ENCODE results near the gene SEMA3G.

The SEMA3G gene
- total RNA-seq = 0 to 1.1 (median 0.32) reads per million in 4 experiments

- DNase-seq = peak; percentile 54
Observed at GRCh38 chr3:52444860-52445793, at the start of gene SEMA3G. SEMA3G (minus strand) TSS chr3:52445103; CDS start chr3:52445027, 76 bp downstream.

DNA sequence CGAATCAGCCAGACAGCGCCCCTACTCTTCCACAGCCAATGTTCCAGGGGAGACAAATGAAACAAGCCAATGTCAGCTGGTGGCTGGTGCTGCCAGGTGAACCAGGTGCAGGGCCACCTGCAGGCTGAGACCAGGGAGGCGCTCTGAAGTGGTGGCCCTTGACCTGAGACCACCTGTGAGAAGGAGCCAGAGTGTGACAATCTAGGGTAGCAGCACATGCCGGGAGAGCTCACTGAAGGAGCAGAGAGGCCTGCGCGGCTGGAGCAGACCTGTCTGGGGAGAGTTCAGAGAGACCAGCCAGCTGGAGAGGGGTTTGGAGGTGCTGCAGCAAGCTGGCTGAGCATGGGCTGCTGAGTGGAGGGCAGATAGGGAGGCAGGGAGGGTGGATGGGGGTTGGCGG lies 49.5 kb upstream of the SEMA3G start:
- DNase-seq = no peak

DNA sequence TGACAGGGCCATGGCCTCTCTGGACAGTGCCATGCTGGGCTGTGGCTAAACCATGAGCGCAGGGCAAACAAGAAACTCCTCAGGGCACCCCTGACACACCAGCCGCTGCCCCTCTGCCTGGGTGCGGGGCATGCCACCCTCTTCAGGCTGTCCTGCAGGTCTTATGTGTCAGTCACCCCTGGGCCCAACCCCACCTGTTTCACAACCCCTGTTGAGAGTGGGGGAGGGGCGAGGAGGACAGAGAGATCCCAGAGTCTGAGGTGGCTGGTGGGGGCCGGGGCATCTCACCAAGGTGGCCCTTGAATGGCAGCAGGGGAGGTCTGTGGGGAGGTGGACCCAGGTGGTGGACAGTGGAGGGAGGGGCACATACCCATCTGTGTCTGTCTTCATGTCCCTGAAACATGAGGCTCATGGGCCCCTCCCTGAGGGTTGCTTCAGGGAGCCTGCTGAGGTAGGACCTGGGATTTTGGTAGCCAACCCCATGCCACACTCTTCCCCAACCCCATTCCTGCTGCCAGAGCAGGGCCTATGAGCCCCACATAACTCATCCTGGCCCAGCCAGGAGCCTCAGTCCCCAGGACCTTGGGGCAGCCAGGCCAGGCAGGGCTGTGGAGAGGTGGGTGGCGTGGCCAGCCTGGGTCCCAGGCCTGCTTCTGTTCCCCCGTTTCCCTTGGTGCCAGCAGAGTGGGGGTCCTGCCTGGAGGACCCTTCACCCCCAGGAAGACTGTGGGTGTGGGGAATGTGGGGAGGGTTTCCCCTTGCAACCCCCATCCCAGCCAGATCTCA lies 48.5 kb upstream of the SEMA3G start:
- no peak for DNase-seq

DNA sequence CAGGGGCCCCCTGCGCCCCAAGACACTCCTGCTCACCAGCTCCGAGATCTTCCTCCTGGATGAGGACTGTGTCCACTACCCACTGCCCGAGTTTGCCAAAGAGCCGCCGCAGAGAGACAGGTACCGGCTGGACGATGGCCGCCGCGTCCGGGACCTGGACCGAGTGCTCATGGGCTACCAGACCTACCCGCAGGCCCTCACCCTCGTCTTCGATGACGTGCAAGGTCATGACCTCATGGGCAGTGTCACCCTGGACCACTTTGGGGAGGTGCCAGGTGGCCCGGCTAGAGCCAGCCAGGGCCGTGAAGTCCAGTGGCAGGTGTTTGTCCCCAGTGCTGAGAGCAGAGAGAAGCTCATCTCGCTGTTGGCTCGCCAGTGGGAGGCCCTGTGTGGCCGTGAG lies 47.2 kb upstream of the SEMA3G start:
- no peak for DNase-seq

- DNase-seq = no peak
Observed at GRCh38 chr3:52490939-52491526, 46.1 kb upstream of the SEMA3G start.

DNA sequence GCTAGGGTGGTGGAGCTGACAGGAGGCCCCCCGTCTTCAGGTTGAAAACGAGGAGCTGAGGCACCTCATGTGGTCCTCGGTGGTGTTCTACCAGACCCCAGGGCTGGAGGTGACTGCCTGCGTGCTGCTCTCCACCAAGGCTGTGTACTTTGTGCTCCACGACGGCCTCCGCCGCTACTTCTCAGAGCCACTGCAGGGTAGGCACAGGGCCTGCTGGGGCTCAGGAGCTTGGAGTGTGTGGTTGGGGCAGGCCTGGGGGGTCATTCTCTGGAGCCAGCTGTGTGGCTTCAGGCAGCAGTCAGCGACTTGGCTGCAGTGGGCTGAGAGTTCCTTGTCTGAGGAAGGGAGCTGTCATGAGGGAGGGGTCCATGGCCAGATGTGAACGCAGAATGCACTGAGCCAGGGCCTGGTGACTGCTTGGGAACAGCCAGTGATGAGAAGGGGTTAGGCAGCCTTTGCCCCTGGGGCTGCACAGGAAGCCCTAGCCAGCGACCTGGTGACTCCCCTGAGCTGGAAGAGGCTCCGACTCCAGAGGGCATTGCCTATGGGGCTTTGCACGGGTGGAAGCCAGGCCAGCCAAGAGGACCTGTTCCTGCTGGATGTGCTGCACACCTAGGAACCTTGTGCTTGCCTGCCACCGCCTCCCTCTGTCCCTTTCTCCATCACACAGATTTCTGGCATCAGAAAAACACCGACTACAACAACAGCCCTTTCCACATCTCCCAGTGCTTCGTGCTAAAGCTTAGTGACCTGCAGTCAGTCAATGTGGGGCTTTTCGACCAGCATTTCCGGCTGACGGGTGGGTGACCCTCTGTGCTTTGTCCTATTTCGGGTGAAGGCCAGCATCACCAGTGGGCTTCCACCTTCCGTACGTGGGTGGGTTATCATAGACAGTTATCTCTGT lies 45.4 kb upstream of the SEMA3G start:
- no peak for DNase-seq

DNA sequence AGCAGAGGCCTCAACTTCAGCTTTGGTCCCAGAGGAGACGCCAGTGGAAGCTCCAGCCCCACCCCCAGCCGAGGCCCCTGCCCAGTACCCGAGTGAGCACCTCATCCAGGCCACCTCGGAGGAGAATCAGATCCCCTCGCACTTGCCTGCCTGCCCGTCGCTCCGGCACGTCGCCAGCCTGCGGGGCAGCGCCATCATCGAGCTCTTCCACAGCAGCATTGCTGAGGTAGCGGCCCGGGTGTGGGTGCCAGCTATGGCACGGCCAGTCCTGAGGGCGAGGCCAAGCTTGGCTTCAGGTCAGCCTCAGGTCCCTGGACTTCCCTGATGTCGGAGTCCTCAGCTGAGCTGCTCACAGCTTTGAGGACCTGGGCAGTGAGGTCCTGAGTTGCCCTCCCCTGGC lies 44.5 kb upstream of the SEMA3G start:
- DNase-seq = no peak

DNA sequence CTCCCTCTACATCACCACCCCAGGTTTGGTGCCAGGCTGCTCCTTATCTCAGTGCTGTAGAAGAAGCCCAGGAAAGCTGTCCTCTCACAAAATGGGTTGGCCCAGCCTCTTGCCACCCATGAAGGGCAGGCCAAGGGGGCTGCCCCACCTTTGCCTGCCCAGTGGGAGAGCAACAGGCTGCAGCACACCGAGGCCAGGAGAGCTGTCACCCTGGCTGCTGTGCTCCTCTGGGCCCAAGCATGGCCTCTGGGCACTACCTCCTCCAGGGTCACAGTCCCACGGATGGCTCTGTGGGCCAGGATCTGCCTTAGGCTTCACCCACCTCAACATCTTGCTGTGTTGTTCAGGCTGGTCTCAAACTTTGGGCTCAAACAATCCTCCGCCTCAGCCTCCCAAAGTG lies 43.8 kb upstream of the SEMA3G start:
- DNase-seq = no peak

- no peak for DNase-seq
Observed at GRCh38 chr3:52487788-52488691, 43.1 kb upstream of the SEMA3G start.

DNA sequence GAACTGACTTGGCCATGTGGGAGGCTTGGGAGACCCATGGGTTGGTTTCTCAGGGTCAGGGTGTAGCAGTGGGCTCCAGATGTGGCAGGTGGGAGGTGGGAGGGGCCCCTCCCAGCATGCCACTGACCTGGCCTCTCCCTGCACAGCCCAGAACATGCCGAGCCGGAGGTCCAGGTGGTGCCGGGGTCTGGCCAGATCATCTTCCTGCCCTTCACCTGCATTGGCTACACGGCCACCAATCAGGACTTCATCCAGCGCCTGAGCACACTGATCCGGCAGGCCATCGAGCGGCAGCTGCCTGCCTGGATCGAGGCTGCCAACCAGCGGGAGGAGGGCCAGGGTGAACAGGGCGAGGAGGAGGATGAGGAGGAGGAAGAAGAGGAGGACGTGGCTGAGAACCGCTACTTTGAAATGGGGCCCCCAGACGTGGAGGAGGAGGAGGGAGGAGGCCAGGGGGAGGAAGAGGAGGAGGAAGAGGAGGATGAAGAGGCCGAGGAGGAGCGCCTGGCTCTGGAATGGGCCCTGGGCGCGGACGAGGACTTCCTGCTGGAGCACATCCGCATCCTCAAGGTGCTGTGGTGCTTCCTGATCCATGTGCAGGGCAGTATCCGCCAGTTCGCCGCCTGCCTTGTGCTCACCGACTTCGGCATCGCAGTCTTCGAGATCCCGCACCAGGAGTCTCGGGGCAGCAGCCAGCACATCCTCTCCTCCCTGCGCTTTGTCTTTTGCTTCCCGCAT lies 42.3 kb upstream of the SEMA3G start:
- no peak for DNase-seq

DNA sequence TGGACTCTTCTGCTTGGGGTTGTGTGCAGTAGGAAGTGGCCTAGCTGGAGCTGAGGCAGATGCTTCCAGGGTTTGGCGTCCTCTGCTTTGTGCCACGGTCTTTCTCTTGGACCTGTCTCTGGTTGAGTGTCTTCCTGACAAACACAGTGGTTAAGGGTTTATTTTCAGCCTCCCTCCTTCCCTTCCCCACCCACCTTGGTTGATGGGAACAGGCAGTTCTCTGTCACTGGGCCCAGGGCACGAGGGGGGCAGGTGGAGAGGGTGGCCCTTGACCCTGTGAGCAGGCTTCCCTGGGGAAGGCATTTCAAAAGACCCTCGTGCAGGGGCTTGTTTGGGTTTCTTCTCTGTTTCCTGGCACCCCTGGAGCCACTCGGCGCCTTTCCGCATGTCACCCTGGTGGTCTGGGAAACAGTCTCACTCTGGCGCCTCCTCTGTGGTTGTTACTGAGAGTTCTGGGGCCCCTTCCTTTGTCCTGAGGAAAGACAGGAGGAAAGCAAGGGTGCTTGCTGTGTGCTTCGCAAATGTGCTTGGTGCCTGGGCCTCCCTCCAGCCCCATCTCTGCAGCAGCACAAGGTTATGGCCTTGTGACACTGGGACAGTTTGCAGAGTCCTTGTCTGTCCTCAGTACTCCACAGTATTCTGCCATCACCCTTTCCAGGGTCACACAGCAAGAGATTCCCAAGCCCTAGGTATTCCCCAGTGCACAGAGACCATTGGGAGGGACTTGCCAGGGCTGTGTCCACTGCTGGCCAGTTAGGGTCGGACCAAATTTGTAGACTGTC lies 40.0 kb upstream of the SEMA3G start:
- no peak for DNase-seq

- no peak for DNase-seq
Observed at GRCh38 chr3:52483577-52484381, 38.9 kb upstream of the SEMA3G start.

GRCh38 chr3:52483081-52483480 lies 38.2 kb upstream of the SEMA3G start:
- DNase-seq = no peak

DNA sequence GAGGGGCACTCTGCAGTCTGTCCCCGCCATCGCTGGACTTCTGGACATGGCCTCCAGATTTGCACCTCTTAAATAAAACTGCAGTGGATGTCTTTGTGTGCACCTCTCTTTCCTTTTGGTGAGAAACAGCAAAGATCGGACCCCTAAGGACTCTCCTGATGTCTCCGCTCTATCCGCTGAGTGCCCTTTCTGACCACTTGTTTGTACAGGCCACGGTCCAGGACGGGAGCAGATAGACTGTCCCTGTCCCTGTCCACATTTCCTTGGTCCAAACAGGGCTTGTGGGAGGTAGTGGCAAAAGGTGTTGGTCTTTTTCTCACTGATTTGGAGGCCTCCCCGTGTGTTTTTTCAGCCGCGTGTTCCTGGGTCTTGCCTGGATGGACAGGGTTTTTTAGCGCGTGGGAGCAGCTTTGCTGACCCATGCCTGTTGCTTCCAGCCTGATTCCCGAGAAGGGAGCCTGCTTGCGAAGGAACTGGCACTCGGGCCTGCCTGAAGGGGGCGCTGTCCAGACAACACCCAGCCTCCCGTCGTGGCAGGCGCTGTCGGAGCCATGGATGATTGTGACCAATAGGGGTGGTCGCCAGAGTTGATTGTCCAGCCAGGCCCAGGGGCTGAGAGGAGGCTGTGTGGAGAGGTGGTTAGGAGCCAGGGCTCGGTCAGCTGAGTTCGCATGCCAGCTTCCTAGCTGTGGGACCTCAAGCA lies 37.1 kb upstream of the SEMA3G start:
- peak; percentile 6 for DNase-seq

DNA sequence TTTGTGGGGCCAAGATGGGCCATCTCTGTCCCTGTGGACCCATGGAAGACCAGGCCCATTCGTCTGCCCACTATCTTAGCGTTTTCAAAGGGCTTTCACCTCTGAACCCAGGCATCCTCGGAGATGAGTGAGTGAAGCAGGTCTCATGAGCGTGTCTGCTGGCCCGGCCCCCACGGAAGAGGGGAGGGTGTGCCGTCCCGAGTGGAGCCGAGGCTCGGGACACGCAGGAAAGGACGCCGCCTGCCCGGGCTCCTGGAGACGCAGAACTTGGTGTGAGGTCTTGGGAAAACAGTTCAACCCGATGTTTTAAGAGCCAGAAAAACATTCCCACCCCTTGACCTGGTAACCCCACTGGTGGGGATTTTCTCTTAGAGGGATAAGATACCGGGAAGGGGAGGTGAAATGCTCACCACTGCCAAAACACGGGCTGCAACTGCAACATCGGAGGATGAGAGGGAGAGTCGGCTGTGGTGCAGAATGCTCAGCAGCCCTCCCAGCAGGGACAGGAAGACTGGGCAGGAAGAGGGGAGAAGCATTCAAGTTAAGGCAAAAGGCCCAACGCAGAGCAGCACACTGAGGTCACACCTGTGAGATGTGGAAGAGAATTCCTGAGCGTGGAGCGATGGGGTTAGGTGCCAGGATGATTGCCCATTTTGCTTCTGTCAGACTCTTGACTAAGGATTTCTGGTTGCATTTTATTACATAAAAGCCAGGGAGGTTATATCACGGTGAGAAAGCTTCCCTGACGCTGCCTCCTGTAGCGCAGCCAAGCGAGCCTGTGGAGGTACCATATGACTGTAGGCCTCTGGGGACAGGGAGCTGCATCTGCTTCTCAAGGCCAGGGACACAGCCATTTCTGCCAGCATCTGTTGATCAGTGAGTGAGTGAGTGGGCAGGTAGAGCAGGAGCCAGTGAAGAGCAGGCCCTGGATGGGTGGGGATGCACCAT lies 36.1 kb upstream of the SEMA3G start:
- no peak for DNase-seq

- DNase-seq = no peak
Observed at GRCh38 chr3:52479877-52480575, 35.1 kb upstream of the SEMA3G start.
